Activated CD8-positive, alpha-beta T cell treated with anti-CD3 and anti-CD28 coated beads, Interleukin-2, amount 10 ng/mL, durations not matched to agents 7 days and 5 days (primary cell): Measurements from ENCODE around the gene SLCO2A1. TPM values are rescaled to one million over a fixed set of nuclear protein-coding genes. Genes with fewer than 3 reads are reported as not detected.

Experiments
- ATAC-seq: fragments of 150-1000 bp; cut with Tn5 transposase; one replicate; pipeline ENCODE4 v1.10.0; 2021; ENCODE audit warnings: moderate library complexity
- CTCF ChIA-PET: fragments of 350-600 bp; sonication (Branson Sonifier 250); formaldehyde crosslinking; loops from one replicate; lab custom pipeline; 2021; ENCODE audit warnings: antibody characterized with exemption; lab: Charles Lee
- POLR2A ChIA-PET: fragments of 350-600 bp; sonication (Branson Sonifier 250); formaldehyde crosslinking; loops from one replicate; lab custom pipeline; 2021; ENCODE audit warnings: antibody characterized with exemption; lab: Charles Lee
- DNase-seq: peaks from one replicate; pipeline ENCODE4 v3.0.0-alpha.2; 2020
- H3K27ac Mint-ChIP-seq: one replicate; pipeline ENCODE4 v1.8.0; 2021; ENCODE audit warnings: mild to moderate bottlenecking, mixed read lengths
- H3K27me3 Mint-ChIP-seq: one replicate; pipeline ENCODE4 v1.8.0; 2021; ENCODE audit warnings: low read depth, mixed read lengths
- H3K36me3 Mint-ChIP-seq: one replicate; pipeline ENCODE4 v1.8.0; 2021; ENCODE audit warnings: low read depth, mixed read lengths
- H3K4me1 Mint-ChIP-seq: one replicate; pipeline ENCODE4 v1.8.0; 2021; ENCODE audit warnings: low read depth, mixed read lengths
- H3K4me3 Mint-ChIP-seq: one replicate; pipeline ENCODE4 v1.8.0; 2021; ENCODE audit warnings: mild to moderate bottlenecking, mixed read lengths
- H3K9me3 Mint-ChIP-seq: one replicate; pipeline ENCODE4 v1.8.0; 2022; ENCODE audit warnings: mixed read lengths; ENCODE audit not compliant: insufficient read depth
- total RNA-seq, 2 experiments: library from RNA; stranded (reverse); gene quantifications; one replicate each; pipeline ENCODE4 v1.2.3, GENCODE V29; 2021

The SLCO2A1 gene
- total RNA-seq, 2 experiments from 2014 or later, result not detected

- Mint-ChIP-seq H3K4me3 (no peak overlapping the region), H3K27me3 (peaks cover 8% of the 10 kb centered on the region), H3K36me3 (no peaks in the 10 kb centered on the region), H3K4me1 (peaks cover 25% of the 10 kb centered on the region), H3K27ac (no peak overlapping the region), H3K9me3 (no peaks in the 10 kb centered on the region)
- DNase-seq (no peak), ATAC-seq (no peak)
- ChIA-PET CTCF (interaction anchor here (0.9 to 1.6 kb wide), 4 partner anchors 8 to 127 kb away, joined by 3 to 5 read pairs (median 4); no protein-coding TSS in a partner anchor), POLR2A (no interaction called here)
These were observed 84.2 kb downstream of the SLCO2A1 start for GRCh38 chr3:133945381-133946095.

- Mint-ChIP-seq H3K9me3 (no peaks in the 10 kb centered on the region), H3K4me3 (no peak overlapping the region), H3K36me3 (no peaks in the 10 kb centered on the region), H3K4me1 (peaks cover 25% of the 10 kb centered on the region), H3K27me3 (peaks cover 10% of the 10 kb centered on the region), H3K27ac (no peak overlapping the region)
- ChIA-PET POLR2A (no interaction called here), CTCF (interaction anchor here (1.0 to 1.6 kb wide), 2 partner anchors 15 to 127 kb away, joined by 3 to 5 read pairs; no protein-coding TSS in a partner anchor)
- DNase-seq, result no peak
- no peak for ATAC-seq
These were observed 84.9 kb downstream of the SLCO2A1 start for GRCh38 chr3:133944641-133945380.

GRCh38 chr3:133944181-133944580 is 85.5 kb downstream of the SLCO2A1 start:
- ATAC-seq, result no peak
- Mint-ChIP-seq H3K9me3 (no peaks in the 10 kb centered on the region), H3K4me1 (peaks cover 25% of the 10 kb centered on the region), H3K27ac (no peak overlapping the region), H3K27me3 (peaks cover 10% of the 10 kb centered on the region), H3K36me3 (no peaks in the 10 kb centered on the region), H3K4me3 (no peak overlapping the region)
- CTCF ChIA-PET, result interaction anchor here (1.0 kb wide), 1 partner anchor 126 kb away, joined by 3 read pairs; no protein-coding TSS in a partner anchor
- POLR2A ChIA-PET, result no interaction called here
- DNase-seq, result no peak

- no peaks in the 10 kb centered on the region for H3K36me3 Mint-ChIP-seq
These were observed 86.0 kb downstream of the SLCO2A1 start for GRCh38 chr3:133943639-133944141.

GRCh38 chr3:133943031-133943535 is 86.6 kb downstream of the SLCO2A1 start:
- H3K36me3 Mint-ChIP-seq, result no peaks in the 10 kb centered on the region
- no peak overlapping the region for H3K4me3 Mint-ChIP-seq
- DNase-seq (no peak), ATAC-seq (no peak)
- ChIA-PET POLR2A (no interaction called here), CTCF (interaction anchor here (1.4 kb wide), 1 partner anchor 12 kb away, joined by 6 read pairs; no protein-coding TSS in a partner anchor)
- no peak overlapping the region for H3K27ac Mint-ChIP-seq
- no peaks in the 10 kb centered on the region for H3K9me3 Mint-ChIP-seq
- H3K27me3 Mint-ChIP-seq, result peaks cover 10% of the 10 kb centered on the region
- H3K4me1 Mint-ChIP-seq, result peaks cover 25% of the 10 kb centered on the region

More at GRCh38 chr3:133943639-133944141, 86.0 kb downstream of the SLCO2A1 start:
- Mint-ChIP-seq H3K9me3 (no peaks in the 10 kb centered on the region), H3K27me3 (peaks cover 10% of the 10 kb centered on the region), H3K4me3 (no peak overlapping the region), H3K4me1 (peaks cover 25% of the 10 kb centered on the region), H3K27ac (no peak overlapping the region)
- ChIA-PET CTCF (interaction anchor here (1.4 kb wide), 1 partner anchor 13 kb away, joined by 6 read pairs; no protein-coding TSS in a partner anchor), POLR2A (no interaction called here)
- DNase-seq (no peak), ATAC-seq (no peak)

- no peak overlapping the region for H3K4me3 Mint-ChIP-seq
- H3K27ac Mint-ChIP-seq, result no peak overlapping the region
- H3K27me3 Mint-ChIP-seq, result peaks cover 12% of the 10 kb centered on the region
- DNase-seq, result no peak
- CTCF ChIA-PET, result interaction anchor here (0.9 kb wide), 1 partner anchor 13 kb away, joined by 3 read pairs; no protein-coding TSS in a partner anchor
- no peaks in the 10 kb centered on the region for H3K36me3 Mint-ChIP-seq
- no peaks in the 10 kb centered on the region for H3K9me3 Mint-ChIP-seq
- peaks cover 23% of the 10 kb centered on the region for H3K4me1 Mint-ChIP-seq
- POLR2A ChIA-PET, result no interaction called here
- ATAC-seq, result no peak
These were observed 88.3 kb downstream of the SLCO2A1 start for GRCh38 chr3:133941415-133941821.

GRCh38 chr3:133940536-133940935 is 89.2 kb downstream of the SLCO2A1 start:
- DNase-seq, result no peak
- peaks cover 12% of the 10 kb centered on the region for H3K27me3 Mint-ChIP-seq
- no peaks in the 10 kb centered on the region for H3K9me3 Mint-ChIP-seq
- ATAC-seq, result no peak
- H3K27ac Mint-ChIP-seq, result no peak overlapping the region
- H3K4me3 Mint-ChIP-seq, result no peak overlapping the region
- POLR2A ChIA-PET, result no interaction called here
- H3K4me1 Mint-ChIP-seq, result peaks cover 21% of the 10 kb centered on the region
- CTCF ChIA-PET, result no interaction called here
- no peaks in the 10 kb centered on the region for H3K36me3 Mint-ChIP-seq

GRCh38 chr3:133939463-133939835 is 90.3 kb downstream of the SLCO2A1 start:
- no peak for DNase-seq
- H3K36me3 Mint-ChIP-seq, result no peaks in the 10 kb centered on the region
- no peak overlapping the region for H3K27ac Mint-ChIP-seq
- peaks cover 10% of the 10 kb centered on the region for H3K27me3 Mint-ChIP-seq
- CTCF ChIA-PET, result no interaction called here
- POLR2A ChIA-PET, result no interaction called here
- no peak overlapping the region for H3K4me3 Mint-ChIP-seq
- H3K4me1 Mint-ChIP-seq, result peaks cover 21% of the 10 kb centered on the region
- H3K9me3 Mint-ChIP-seq, result no peaks in the 10 kb centered on the region
- no peak for ATAC-seq

- Mint-ChIP-seq H3K4me1 (peaks cover 19% of the 10 kb centered on the region), H3K4me3 (no peak overlapping the region), H3K27me3 (peaks cover 10% of the 10 kb centered on the region), H3K36me3 (no peaks in the 10 kb centered on the region), H3K27ac (no peak overlapping the region), H3K9me3 (no peaks in the 10 kb centered on the region)
- CTCF ChIA-PET, result no interaction called here
- POLR2A ChIA-PET, result no interaction called here
- ATAC-seq (no peak), DNase-seq (no peak)
These were observed 90.8 kb downstream of the SLCO2A1 start for GRCh38 chr3:133938770-133939462.

- ATAC-seq (no peak), DNase-seq (no peak)
- ChIA-PET POLR2A (no interaction called here), CTCF (interaction anchor here (1.0 to 1.2 kb wide), 2 partner anchors 8 to 10 kb away, joined by 3 to 4 read pairs; no protein-coding TSS in a partner anchor)
- no peaks in the 10 kb centered on the region for H3K36me3 Mint-ChIP-seq
- peaks cover 10% of the 10 kb centered on the region for H3K27me3 Mint-ChIP-seq
- H3K9me3 Mint-ChIP-seq, result no peaks in the 10 kb centered on the region
- H3K27ac Mint-ChIP-seq, result no peak overlapping the region
- H3K4me1 Mint-ChIP-seq, result peaks cover 10% of the 10 kb centered on the region
- H3K4me3 Mint-ChIP-seq, result no peak overlapping the region
These were observed 91.7 kb downstream of the SLCO2A1 start for GRCh38 chr3:133937756-133938601.
